ENCODE measurements around the gene LIPA.

Gene LIPA

DNA sequence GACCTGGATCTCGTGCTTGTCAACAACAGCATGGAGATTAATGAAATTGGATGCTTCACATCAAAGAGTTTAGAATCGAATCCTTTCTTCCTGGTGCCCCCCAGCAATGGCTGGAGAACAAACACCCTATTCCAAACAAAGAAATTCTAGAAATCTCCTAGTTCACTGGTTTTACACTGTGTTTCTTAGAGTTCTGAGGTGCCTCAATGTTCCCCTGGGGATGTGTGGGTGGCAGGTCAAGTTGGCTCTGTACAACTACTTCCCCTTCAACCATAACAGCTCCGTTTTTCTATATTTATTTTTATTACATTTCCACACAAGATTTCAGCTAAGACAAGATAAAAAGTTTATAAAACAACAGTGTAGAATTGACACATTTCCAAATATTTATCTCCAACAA, 66.9 kb downstream of the LIPA start:
- no peak for TF ChIP-seq GATA2 (IDR thresholded peaks at IDR 0.05; ENCODE audit: low read depth, low read length)
- no peak for TF ChIP-seq GATA3 (IDR thresholded peaks at IDR 0.05; ENCODE audit: low read depth, low read length)

DNA sequence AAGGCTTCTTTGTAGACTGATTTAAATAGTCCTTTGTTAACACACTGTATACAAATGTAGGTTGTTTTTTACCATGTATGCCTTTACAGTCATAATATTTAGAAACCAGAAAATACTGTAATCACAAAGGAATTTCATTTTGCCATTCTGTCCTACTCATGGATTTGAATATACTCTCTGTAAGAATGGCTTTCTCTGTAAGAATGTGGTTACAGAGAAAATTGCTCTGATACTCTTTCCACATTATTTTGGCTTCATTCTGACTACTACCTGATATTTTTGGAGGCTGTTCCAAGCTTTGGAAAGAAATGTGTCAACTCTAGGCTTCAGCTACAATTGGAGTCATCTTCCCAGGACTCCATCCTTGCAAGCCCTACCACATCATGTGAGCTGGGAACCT, 68.0 kb downstream of the LIPA start:
- TF ChIP-seq GATA2 (IDR thresholded peaks at IDR 0.05; ENCODE audit: low read depth, low read length) (no peak), GATA3 (IDR thresholded peaks at IDR 0.05; ENCODE audit: low read depth, low read length) (no peak)

DNA sequence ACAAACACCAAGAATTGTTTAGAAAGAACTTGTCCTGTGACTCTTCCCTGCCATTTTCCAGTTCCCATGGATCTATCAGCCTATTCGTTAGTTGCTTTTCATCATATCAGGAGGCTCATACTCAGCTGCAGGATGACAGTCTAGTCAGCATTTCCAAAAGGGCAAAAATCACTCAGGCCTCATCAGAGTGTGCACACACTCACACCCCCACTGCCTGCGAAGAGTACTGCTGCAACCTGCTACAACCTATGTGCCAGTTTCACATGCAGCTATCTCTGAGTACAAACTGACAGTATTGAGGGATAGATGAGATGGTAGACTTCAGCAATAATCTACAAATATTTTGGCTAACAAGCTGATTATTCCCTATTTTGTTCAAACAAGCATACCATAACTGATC, 68.7 kb downstream of the LIPA start:
- TF ChIP-seq GATA3 (IDR thresholded peaks at IDR 0.05; ENCODE audit: low read depth, low read length) (no peak), GATA2 (IDR thresholded peaks at IDR 0.05; ENCODE audit: low read depth, low read length) (no peak)

DNA sequence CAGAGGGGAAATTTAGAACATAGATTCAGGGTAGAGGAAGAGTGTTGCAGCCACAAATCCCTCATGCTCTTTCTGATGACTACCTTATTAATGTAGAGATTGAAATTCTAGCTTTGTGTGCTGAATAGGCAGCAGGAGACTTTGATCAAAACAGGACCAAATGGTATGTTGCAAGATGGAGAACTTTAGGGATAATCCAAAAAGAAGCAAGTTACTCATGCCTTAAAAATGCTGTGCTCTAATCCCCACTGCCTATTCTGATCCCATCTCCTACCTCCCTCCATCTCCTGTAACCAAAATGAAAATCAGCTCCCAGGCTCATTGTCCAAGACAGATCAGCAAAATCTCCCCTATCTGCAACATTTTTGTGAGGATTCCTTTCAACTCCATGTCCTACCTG, 75.8 kb downstream of the LIPA start:
- TF ChIP-seq GATA2 (IDR thresholded peaks at IDR 0.05; ENCODE audit: low read depth, low read length) (no peak), GATA3 (IDR thresholded peaks at IDR 0.05; ENCODE audit: low read depth, low read length) (no peak)

DNA sequence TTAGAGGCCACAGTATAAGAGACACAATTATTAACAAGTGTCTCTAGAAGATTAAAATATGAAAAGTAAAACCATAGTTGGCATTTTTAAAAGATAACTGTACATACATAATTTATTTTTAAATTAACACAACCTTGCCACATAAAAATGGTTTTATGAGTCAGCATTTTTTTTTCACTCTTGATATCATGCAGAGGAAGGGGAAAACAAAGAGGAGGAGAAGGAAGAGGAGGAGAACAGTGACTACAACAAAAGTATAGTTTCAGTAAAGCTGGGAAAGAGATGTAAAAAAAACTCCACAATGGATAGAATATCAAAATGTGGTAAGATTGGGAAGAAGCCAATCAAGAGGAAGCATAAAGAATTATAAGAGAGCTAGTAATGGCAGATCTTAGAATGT, 78.5 kb downstream of the LIPA start:
- no peak for TF ChIP-seq GATA3 (IDR thresholded peaks at IDR 0.05; ENCODE audit: low read depth, low read length)
- TF ChIP-seq GATA2 (IDR thresholded peaks at IDR 0.05; ENCODE audit: low read depth, low read length): no peak

DNA sequence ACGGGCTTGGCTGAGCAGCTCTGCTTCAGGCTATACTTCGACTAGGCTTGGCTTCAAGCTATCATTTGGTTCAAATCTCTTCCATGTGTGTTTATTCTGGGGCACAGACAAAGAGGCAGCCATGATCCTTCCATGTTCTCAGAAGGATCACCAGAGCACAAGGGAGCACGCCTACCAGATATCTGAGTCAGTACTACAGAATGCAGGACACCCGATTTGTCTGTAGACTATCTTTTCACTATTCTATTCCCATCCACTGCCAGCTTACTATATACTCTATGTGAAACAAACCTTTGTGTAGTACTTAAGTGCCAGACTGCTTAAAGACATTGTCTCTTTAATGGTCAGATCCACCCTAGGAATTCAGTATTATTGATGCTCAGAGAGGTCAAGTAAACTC, 79.6 kb downstream of the LIPA start:
- TF ChIP-seq GATA2 (IDR thresholded peaks at IDR 0.05; ENCODE audit: low read depth, low read length) (no peak), GATA3 (IDR thresholded peaks at IDR 0.05; ENCODE audit: low read depth, low read length) (no peak)

DNA sequence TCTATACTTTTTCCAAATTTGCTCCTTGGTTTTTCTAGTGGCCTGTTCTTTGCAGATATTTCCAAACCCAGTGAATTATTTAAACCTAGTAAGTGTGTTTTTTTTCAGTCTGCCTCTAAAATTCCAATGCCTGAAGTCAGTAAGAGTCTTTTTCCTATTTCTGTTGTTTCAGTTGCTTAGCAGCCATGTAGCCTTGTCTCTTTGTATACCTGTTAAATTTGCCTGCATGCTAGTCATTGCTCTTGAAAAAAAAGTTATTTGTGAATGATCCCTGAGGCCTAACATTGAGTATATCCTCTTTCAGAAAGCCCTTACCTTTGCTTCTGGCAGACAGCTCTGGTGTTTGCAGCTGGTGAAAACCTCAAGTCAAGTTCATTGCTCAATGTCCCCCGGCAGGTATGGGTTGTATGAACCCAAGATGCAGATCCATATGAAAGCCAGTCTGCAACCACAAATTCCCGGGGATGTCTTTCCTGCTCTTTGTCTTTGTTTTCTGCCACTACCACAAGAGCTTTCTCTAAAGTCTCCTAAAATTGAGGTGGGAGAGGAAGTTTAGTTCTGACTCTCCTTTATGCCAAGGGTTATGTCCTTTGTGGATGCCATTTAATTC, 80.2 kb downstream of the LIPA start:
- TF ChIP-seq GATA2 (IDR thresholded peaks at IDR 0.05; ENCODE audit: low read depth, low read length) (no peak), GATA3 (IDR thresholded peaks at IDR 0.05; ENCODE audit: low read depth, low read length) (no peak)

DNA sequence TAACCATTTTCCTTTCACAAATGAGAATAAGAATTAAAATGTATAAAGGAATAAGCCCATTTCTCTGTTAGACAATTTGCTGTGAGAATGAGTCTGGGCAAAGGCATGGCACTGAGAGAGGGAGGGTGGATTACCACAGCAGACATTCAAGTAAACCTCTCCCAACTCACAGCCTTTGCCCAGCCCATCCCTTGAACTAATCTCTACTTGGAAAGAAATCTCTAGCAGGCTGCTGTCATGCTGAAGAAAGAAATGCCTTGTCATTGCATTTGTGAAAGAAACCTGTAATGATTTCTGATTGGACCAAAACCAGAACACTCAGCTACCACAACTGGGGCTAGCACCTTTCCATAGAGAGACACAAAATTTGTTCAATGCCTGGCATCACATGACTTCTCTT, 83.7 kb downstream of the LIPA start:
- TF ChIP-seq GATA2 (IDR thresholded peaks at IDR 0.05; ENCODE audit: low read depth, low read length) (no peak), GATA3 (IDR thresholded peaks at IDR 0.05; ENCODE audit: low read depth, low read length) (no peak)

DNA sequence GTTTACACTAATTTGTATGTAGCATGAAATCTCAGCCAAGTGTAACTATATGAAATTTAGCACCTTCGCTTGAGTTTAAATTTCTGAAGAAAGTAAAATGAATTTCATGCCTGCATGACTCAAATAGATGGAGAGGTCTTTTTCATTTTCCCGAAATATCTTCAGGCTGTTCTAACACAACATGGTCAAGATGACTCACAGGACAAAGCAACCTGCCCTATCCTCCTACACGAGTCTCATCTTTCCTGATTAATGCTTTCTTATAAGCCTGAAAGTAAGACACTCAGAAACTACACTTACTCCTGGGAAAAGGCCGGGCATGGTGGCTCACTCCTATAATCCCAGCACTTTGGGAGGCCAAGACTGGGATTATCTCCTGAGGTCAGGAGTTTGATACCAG, 85.7 kb downstream of the LIPA start:
- TF ChIP-seq GATA3 (IDR thresholded peaks at IDR 0.05; ENCODE audit: low read depth, low read length): no peak
- no peak for TF ChIP-seq GATA2 (IDR thresholded peaks at IDR 0.05; ENCODE audit: low read depth, low read length)

DNA sequence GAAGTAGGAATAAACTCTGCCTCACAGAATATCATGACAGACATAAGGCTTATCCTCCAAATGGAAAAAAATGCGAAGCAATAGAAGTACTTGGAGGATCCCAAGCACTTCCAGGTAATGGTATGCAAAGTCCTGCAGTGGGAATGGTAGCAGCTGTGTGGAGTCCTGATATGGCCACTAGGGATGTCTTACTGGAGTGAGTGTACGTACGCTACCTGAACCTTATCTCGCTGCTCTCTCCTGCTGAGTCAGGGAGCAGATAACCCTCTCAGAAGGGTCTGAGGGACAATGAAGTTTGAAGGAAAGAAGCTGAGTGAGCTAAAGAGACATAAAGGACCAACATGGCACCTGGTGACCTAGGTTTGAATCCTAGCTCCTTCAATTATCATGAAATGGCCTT, 86.7 kb downstream of the LIPA start:
- TF ChIP-seq GATA3 (IDR thresholded peaks at IDR 0.05; ENCODE audit: low read depth, low read length): no peak
- TF ChIP-seq GATA2 (IDR thresholded peaks at IDR 0.05; ENCODE audit: low read depth, low read length): no peak

DNA sequence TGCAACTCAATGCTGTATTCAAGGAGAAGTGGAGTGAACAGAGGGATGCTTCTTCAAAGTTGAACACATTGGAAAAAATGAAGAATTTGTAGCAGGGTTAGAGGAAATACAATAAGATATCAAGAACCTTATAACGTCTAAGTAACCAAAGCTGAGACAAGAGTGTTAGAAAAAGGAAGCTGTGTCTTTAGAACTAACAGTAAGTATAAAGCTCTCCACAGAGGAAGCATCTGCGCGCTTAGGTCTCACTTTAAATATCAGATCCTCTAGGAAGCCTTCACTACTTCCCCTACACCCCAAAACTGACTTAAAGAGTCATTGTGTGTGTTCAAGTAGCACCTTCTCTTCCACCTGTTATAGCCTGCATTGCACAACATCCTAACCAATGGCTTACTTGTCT, 87.5 kb downstream of the LIPA start:
- TF ChIP-seq GATA2 (IDR thresholded peaks at IDR 0.05; ENCODE audit: low read depth, low read length): no peak
- TF ChIP-seq GATA3 (IDR thresholded peaks at IDR 0.05; ENCODE audit: low read depth, low read length): no peak

Data from SH-SY5Y (cell line).